Activated naive CD8-positive, alpha-beta T cell treated with anti-CD3 and anti-CD28 coated beads for 36 hours (primary cell): ENCODE results near the gene MSMO1. TPM values are rescaled to one million over a fixed set of nuclear protein-coding genes. Genes with fewer than 3 reads are reported as not detected.
A peak's percentile ranks its signal among the peaks of the same experiment; 100 is the strongest.
"Not testable (repeated sequence)": the region's sequence is repeated elsewhere in the genome, so short reads cannot be mapped to it uniquely, and the experiment has no call there.

Source experiments
- DNase-seq: peaks from one replicate; pipeline ENCODE4 v3.0.0; 2021
- H3K27ac Mint-ChIP-seq: one replicate; pipeline ENCODE4 v1.8.0; 2022; ENCODE audit warnings: mild to moderate bottlenecking, moderate library complexity, mixed read lengths
- H3K27me3 Mint-ChIP-seq: one replicate; pipeline ENCODE4 v1.8.0; 2022; ENCODE audit warnings: mild to moderate bottlenecking, mixed read lengths
- H3K36me3 Mint-ChIP-seq: one replicate; pipeline ENCODE4 v1.8.0; 2021; ENCODE audit warnings: mild to moderate bottlenecking, mixed read lengths
- H3K4me1 Mint-ChIP-seq: one replicate; pipeline ENCODE4 v1.8.0; 2021; ENCODE audit warnings: mixed read lengths
- H3K4me3 Mint-ChIP-seq: one replicate; pipeline ENCODE4 v1.8.0; 2022; ENCODE audit warnings: mild to moderate bottlenecking, moderate library complexity, mixed read lengths
- H3K9me3 Mint-ChIP-seq: one replicate; pipeline ENCODE4 v1.8.0; 2022; ENCODE audit warnings: mixed read lengths
- total RNA-seq, 2 experiments: library from RNA; stranded (reverse); gene quantifications; one replicate each; pipeline ENCODE4 v1.2.3, GENCODE V29; 2021

Gene MSMO1
- total RNA-seq, 2 experiments from 2014 or later, result 29.2 to 30.0 TPM

DNA sequence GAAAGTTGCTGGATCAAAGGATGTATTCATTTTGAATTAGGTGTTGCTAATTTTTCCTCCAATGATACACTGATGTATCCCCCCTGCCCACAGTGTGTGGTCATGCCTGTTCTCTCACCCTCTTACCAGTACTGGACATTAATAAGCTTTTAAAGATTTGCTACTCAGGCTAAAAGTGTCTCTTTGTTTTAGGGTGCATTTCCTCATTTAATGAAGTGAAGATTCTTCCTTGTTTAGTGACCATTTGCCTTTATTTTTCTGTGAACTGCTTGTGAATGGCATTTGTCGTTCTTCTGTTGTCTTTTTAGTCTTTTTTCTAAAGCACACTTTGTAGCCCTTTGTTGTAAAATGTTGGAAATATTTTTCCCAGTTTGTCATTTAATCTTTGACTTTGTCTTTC, 5.0 kb downstream of the MSMO1 start:
- H3K9me3 Mint-ChIP-seq, result no peaks in the 10 kb centered on the region
- H3K4me1 Mint-ChIP-seq, result peaks cover 41% of the 10 kb centered on the region
- H3K27ac Mint-ChIP-seq, result peak overlapping the region; percentile 0
- DNase-seq, result no peak
- peak overlapping the region; percentile 9 for H3K4me3 Mint-ChIP-seq
- H3K27me3 Mint-ChIP-seq, result no peaks in the 10 kb centered on the region
- peaks cover 29% of the 10 kb centered on the region for H3K36me3 Mint-ChIP-seq

DNA sequence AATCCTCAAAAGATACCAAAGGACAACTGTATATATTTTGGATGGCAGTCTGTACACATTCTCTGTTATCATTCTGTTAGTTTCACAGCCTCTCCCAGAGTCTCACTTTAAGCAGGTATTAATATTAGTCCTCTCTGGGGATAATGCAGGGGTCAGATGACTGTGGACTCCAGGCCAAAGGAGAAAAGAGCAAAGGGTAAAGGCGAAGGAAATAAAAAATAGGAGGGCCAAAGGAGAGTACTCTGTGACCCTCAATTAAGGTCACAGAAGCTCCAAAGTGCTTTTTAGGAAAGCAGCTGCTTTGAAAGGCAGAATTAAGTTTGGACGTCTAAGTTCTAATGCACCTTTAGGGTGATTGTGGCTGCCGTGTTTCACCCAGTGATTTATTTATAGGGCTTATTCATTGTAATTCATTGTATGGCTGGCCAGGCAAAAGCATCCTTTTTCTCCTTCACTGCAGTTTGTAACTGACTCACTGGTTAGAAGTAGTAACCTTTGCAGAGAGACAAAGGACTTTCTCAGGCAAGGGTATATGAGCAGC, 7.8 kb downstream of the MSMO1 start:
- Mint-ChIP-seq H3K4me3 (no peak overlapping the region), H3K36me3 (peaks cover 26% of the 10 kb centered on the region), H3K27me3 (no peaks in the 10 kb centered on the region), H3K27ac (peak overlapping the region; percentile 61), H3K9me3 (no peaks in the 10 kb centered on the region), H3K4me1 (peaks cover 38% of the 10 kb centered on the region)
- DNase-seq, result no peak

DNA sequence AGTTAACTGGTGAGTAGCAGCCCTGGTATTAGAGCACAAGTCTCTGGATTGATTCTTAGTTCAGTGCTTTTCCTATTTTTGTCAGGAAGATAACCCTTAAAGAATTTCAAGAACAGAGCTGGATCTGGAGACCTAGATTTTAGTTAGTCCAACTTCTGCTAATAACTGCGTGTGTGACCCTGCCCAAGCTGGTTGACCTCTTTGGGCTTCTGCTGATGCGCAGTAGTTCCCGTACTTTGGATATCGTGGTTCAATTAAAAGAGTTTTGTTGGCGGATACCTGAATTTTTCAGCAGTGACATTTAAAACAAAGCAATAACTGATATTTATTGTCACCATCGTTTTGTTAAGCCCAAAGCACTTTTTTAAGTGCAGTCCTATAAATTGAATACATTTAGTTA, 9.3 kb downstream of the MSMO1 start:
- peaks cover 27% of the 10 kb centered on the region for H3K4me1 Mint-ChIP-seq

DNA sequence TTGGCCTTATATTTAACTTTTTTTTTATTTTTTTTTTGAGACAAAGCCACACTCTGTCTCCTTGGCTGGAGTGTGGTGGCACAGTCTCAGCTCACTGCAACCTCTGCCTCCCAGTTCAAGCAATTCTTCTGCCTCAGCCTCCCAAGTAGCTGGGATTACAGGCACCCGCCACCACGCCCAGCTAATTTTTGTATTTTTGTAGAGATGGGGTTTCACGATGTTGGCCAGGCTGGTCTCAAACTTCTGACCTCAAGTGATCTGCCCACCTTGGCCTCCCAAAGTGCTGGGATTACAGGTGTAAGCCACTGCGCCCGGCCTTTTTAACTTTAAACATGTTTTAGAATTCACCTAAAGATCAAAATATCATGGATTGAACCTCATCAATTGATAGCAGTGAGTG, 14.9 kb downstream of the MSMO1 start:
- H3K27me3 Mint-ChIP-seq, result not testable (repeated sequence)

More for the DNA sequence above, 9.3 kb downstream of the MSMO1 start:
- DNase-seq, result no peak
- H3K36me3 Mint-ChIP-seq, result peaks cover 15% of the 10 kb centered on the region
- no peak overlapping the region for H3K4me3 Mint-ChIP-seq
- H3K27me3 Mint-ChIP-seq, result no peaks in the 10 kb centered on the region
- no peaks in the 10 kb centered on the region for H3K9me3 Mint-ChIP-seq
- no peak overlapping the region for H3K27ac Mint-ChIP-seq

DNA sequence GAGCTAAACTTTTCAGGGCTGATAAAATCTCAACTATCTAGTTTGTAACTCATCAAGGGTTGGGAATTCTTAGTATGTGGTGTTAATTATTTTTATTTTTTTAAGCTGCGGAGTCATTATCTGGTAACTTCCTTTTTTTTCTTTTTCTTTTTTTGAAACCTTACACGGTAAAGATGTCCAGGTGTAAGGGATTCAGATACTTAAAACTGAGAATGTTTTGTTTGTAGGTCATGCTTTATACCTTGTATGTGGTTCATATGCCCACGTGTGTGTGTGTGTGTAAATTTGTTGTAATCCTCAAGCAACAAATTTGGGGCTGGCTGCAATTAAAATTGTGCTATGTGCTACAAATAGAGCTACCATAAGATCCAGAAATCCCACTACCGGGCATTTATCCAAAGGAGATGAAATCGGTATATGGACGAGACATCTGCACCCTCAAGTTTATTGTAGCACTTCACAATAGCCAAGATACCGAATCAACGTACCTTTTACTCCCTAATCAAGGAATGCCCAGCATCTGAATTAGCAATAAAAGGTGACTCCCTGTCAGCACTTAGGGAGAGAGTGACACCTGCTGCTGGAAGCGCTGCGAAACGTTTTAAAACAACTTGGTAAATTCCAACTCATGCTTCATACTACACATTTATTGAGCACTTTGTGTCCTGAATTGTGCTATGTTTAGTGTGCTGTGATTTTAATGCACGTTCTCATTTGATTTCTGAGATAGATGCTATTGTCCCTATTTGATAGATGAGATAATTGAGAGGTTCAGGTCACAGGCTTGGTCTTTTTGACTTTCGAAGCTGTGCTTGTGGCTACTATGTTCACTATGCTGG, 16.1 kb downstream of the MSMO1 start:
- no peaks in the 10 kb centered on the region for H3K9me3 Mint-ChIP-seq
- DNase-seq, result no peak

More for the DNA sequence above, 14.9 kb downstream of the MSMO1 start:
- not testable (repeated sequence) for H3K27ac Mint-ChIP-seq, H3K36me3 Mint-ChIP-seq, H3K4me1 Mint-ChIP-seq, H3K4me3 Mint-ChIP-seq, H3K9me3 Mint-ChIP-seq, DNase-seq

DNA sequence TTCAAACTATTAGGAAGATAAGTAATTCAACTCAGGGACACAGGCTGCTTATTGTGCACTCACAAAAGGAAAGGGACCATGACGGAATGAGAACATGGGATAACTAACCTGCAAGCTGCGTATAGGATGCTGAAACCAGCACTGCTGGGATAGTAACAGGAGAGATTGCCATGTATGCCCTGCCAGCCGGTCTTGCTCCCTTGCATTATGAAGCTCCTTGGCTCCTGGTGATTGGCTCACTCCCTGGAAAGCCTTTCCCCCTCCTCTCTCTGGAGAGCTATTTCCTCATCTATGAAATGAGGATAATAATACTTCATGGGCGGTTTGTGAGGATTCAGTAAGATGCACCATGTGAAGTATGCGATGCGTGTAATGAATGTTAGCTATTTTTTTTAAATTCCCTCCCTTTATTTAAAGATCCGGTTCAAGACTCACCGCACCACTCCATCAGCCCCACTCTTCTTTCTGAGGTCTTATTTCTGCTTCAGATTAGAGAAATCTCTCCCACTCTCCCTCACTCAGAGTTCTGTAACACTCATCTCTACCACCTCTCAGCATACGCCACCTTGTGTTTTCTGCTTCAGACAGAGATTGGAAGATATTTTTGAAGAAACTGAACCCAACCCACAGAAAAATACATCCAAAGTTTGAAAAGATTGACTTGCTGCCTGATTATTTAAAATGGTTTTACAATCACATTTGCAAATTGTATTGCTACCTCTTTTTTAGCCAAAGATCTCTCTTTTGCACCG, 18.4 kb downstream of the MSMO1 start:
- Mint-ChIP-seq H3K4me3 (no peak overlapping the region), H3K27ac (no peak overlapping the region), H3K36me3 (no peaks in the 10 kb centered on the region), H3K4me1 (no peaks in the 10 kb centered on the region), H3K27me3 (no peaks in the 10 kb centered on the region), H3K9me3 (no peaks in the 10 kb centered on the region)
- DNase-seq, result no peak

More for the DNA sequence above, 16.1 kb downstream of the MSMO1 start:
- H3K36me3 Mint-ChIP-seq, result no peaks in the 10 kb centered on the region
- H3K4me1 Mint-ChIP-seq, result no peaks in the 10 kb centered on the region
- H3K27me3 Mint-ChIP-seq, result no peaks in the 10 kb centered on the region
- H3K27ac Mint-ChIP-seq, result no peak overlapping the region
- H3K4me3 Mint-ChIP-seq, result no peak overlapping the region

DNA sequence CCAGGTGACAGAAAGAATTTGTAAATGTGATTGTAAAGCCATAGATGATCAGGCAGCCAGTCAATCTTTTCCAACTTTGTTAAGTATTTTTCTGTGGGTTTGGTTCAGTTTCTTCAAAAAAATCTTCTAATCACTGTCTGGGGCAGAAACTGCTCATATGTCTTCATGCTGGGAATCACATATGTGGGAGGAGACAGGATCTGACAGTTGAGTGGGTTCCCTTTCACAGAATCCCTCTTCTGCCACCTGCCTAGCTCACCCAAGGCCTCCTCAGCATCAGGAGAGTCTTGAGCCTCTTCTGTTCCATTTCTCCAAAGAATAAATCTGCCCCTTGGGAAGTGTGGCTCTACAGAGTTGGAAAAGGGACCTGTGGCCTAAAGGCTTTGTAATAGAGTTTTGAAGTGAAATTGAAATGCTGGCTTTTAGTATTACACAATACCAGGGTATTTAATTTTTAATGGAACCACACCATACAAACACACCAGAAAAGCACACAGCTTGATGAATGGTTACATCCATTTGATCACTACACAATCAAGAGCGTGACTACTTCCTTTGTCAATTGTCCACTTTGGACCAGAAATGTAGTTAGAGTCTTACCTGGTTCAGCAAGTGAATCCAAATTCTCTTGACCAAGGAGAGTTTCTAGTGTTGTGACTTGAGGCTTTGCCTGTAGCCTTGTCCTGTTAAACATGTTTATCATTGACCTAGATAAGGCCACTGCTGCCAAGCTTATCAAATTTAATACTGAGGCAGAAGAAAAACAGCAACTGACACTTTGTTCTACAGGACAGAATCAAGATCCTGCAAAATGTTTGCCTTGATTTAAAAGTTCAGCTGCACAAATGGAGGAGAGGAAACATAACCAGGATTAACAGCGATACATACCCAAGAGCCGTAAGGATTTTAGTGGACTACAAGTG, 20.4 kb downstream of the MSMO1 start:
- no peaks in the 10 kb centered on the region for H3K9me3 Mint-ChIP-seq
- DNase-seq, result no peak
- no peaks in the 10 kb centered on the region for H3K36me3 Mint-ChIP-seq
- no peak overlapping the region for H3K4me3 Mint-ChIP-seq
- no peaks in the 10 kb centered on the region for H3K27me3 Mint-ChIP-seq
- no peaks in the 10 kb centered on the region for H3K4me1 Mint-ChIP-seq
- no peak overlapping the region for H3K27ac Mint-ChIP-seq

DNA sequence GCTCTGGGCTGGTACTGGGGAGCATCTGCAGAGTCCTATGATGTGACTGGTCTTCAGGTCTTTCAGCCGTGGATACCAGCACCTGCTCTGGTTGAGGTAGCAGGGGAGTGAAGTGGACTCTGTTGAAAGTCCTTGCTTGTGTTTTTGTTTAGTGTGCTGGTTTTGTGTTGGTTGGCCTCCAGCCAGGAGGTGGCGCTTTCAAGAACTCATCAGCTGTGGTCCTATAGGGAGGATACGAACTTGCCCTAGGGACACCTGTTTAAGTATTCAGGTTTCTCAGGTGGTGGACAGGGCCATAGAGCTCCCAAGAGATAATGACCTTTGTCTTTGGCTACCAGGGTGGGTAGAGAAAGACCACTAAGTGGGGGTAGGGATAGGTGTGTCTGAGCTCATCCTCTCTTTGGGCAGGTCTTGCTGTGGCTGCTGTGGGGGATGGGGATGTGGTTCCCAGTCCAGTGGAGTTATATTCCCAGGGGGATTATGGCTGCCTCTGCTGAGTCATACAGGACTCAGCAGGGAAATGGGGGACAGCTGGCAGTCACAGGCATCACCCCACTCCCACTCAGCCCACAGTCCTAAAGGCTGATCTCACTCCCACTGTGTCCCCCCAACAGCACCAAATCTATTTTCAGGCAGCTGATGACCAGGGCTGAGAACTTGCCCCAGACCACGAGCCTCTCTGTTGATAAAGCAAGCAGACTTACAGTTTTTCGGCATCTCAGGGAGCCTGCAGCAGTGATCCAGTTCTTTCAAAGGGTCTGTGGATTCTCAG, 24.1 kb downstream of the MSMO1 start:
- H3K9me3 Mint-ChIP-seq, result no peaks in the 10 kb centered on the region
- DNase-seq, result no peak

DNA sequence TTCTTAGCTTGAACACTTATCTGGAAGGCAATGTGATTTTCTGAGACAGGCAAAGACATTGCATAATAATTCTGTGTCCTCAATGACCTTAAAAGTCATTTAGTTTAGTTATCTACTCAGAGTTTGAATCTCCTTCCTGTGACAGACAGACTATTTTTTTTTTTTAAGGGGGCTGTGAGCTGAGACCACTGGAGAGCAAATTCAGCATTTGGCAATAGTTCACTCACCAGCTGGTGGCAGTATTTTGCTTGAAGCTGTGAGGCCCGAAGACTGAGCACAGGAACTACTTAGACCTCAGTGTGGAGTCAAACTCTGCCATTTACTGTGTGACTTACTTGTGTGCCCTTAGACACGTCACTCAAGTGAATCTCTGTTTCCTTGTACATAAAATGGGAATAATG, 28.4 kb downstream of the MSMO1 start:
- no peak overlapping the region for H3K27ac Mint-ChIP-seq
- H3K27me3 Mint-ChIP-seq, result peaks cover 10% of the 10 kb centered on the region
- peak; percentile 14 for DNase-seq
- peaks cover 1% of the 10 kb centered on the region for H3K4me1 Mint-ChIP-seq
- no peaks in the 10 kb centered on the region for H3K36me3 Mint-ChIP-seq
- H3K4me3 Mint-ChIP-seq, result no peak overlapping the region
- no peaks in the 10 kb centered on the region for H3K9me3 Mint-ChIP-seq

More for the DNA sequence above, 24.1 kb downstream of the MSMO1 start:
- Mint-ChIP-seq H3K4me1 (peaks cover 1% of the 10 kb centered on the region), H3K4me3 (no peak overlapping the region), H3K36me3 (no peaks in the 10 kb centered on the region), H3K27ac (no peak overlapping the region), H3K27me3 (no peaks in the 10 kb centered on the region)

DNA sequence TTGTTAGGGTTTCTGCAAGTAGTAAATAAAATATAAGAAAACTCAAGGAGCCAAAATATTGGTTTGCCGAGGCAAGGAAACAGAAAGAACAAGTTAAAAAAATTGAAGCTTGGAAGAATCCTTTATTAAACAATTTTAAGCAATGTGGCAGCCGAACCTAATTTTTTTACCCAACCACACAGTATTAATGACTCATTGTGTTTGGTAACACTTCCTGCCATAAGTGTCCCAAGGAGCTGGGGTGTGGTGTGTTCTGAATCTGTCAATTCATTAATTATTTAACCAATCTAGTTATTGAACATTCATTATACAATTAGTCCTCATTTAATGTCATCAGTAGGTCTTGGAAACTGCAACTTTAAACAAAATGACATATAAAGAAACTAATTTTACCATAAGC, 32.0 kb downstream of the MSMO1 start:
- Mint-ChIP-seq H3K4me1 (peaks cover 3% of the 10 kb centered on the region), H3K27ac (no peak overlapping the region), H3K4me3 (no peak overlapping the region), H3K27me3 (peaks cover 24% of the 10 kb centered on the region), H3K36me3 (no peaks in the 10 kb centered on the region), H3K9me3 (no peaks in the 10 kb centered on the region)
- DNase-seq, result no peak

DNA sequence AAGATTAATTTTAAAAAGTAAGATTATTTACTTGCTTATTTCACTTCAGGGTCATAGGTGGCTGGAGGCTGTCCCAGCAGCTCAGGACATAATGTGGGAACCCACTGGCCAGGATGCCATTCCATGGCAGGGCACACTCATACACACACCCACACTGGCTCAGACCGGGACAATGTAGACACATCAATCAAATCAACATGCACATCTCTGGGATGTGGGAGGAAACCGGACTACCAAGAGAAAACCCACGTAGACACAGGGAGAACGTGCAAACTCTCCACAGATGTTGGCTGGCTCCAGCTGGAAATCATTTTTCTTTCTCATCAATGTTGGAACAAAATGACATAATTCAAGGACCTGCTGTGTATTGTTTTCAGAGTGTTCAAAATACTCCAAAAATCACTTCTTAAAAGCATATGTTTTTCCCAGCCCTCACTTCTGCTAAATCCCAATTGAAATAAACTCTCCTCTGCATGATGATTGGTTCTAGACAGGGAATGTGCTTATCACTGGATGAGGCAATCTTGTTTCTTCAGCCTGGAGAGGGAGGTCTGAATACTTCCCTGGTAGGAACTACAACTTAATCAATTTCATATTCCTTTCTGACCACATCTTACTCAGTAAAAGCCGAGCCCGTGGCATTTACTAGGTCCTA, 32.7 kb downstream of the MSMO1 start:
- Mint-ChIP-seq H3K27me3 (peaks cover 24% of the 10 kb centered on the region), H3K27ac (no peak overlapping the region), H3K36me3 (no peaks in the 10 kb centered on the region), H3K4me3 (no peak overlapping the region), H3K4me1 (peaks cover 3% of the 10 kb centered on the region), H3K9me3 (no peaks in the 10 kb centered on the region)
- DNase-seq, result no peak

DNA sequence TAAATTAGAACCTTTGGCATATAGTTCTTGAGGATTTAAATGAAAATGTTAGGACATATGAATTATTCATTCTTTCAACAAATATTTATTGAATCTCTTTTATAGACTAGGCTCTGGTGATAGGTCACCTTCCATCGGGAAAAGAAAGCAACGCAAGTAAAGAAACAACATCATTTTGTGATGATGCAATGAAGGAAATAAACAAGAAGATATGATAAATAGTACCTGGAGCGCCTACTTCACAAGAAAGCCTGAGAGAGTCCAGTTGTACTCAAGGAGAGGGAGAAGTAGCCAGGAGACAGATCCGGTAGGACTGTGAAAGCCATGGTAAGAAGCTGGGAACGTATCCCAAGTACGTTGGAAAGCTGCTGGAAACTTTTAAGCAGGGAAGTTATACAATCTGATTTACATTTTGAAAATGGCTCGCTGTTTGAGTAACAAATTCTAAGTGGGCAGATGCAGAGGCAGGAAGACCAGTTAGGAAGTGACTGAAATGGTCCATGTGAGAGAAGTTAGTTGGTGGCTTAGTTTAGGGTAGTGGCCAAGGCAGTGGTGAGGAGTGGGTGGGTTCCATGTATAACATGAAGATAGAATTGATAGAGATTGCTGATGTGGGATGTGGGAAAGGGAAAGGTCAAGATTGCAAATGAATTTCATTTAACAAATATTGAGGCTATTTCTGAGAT, 33.7 kb downstream of the MSMO1 start:
- Mint-ChIP-seq H3K27me3 (peaks cover 24% of the 10 kb centered on the region), H3K4me3 (no peak overlapping the region), H3K36me3 (no peaks in the 10 kb centered on the region), H3K27ac (no peak overlapping the region), H3K9me3 (no peaks in the 10 kb centered on the region), H3K4me1 (peaks cover 2% of the 10 kb centered on the region)
- DNase-seq, result no peak

DNA sequence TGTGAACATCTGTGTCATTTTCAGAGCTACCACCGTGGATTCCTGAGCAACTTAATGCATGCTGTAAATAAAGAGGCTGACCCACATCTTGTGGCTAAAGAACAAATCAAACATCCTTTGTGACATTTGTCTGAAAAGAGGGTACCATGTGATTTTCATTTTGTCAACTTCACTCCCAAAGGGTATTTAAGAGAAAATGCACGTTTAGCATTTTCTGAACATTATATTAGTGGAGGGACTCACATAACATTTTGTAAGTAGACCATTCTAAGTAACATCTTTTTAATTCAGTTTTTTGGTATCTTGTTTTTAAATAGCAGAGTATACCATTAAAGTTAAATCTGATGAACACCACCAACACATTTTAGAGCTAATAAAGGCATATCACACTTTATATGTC, 34.3 kb downstream of the MSMO1 start:
- peaks cover 2% of the 10 kb centered on the region for H3K4me1 Mint-ChIP-seq

More for the DNA sequence above, 34.3 kb downstream of the MSMO1 start:
- peaks cover 24% of the 10 kb centered on the region for H3K27me3 Mint-ChIP-seq
- H3K4me3 Mint-ChIP-seq, result no peak overlapping the region
- no peak overlapping the region for H3K27ac Mint-ChIP-seq
- DNase-seq, result no peak
- no peaks in the 10 kb centered on the region for H3K9me3 Mint-ChIP-seq
- H3K36me3 Mint-ChIP-seq, result no peaks in the 10 kb centered on the region
